ELR (cell line): Measurements from ENCODE around the gene PODNL1.
"Not testable (repeated sequence)": the region's sequence is repeated elsewhere in the genome, so short reads cannot be mapped to it uniquely, and the experiment has no call there.

ENCODE experiments used
- DNase-seq: peaks from one replicate; pipeline ENCODE4 v3.0.0-alpha.2; 2015; ENCODE audit warnings: low read depth

Gene PODNL1

GRCh38 chr19:13938301-13939064 lies at the start of gene PODNL1:
TSS of gene PODNL1 (minus strand) at chr19:13938417. CDS start at chr19:13938181, 236 bp downstream.
- DNase-seq, result peak; percentile 49

- no peak for DNase-seq
Measured at GRCh38 chr19:13987101-13987890, 49.1 kb upstream of the PODNL1 start.

- DNase-seq, result peak; percentile 93
Measured at GRCh38 chr19:13986348-13986904, 48.2 kb upstream of the PODNL1 start.

- DNase-seq, result no peak
Measured at GRCh38 chr19:13985771-13986347, 47.6 kb upstream of the PODNL1 start.

GRCh38 chr19:13984875-13985741 lies 46.9 kb upstream of the PODNL1 start:
- DNase-seq, result no peak

GRCh38 chr19:13984186-13984585 lies 46.0 kb upstream of the PODNL1 start:
- DNase-seq, result no peak

GRCh38 chr19:13983213-13983889 lies 45.1 kb upstream of the PODNL1 start:
- DNase-seq, result no peak

- no peak for DNase-seq
Measured at GRCh38 chr19:13982773-13983172, 44.6 kb upstream of the PODNL1 start.

- DNase-seq, result no peak
Measured at GRCh38 chr19:13981988-13982501, 43.8 kb upstream of the PODNL1 start.

GRCh38 chr19:13981467-13981866 lies 43.2 kb upstream of the PODNL1 start:
- no peak for DNase-seq

- no peak for DNase-seq
Measured at GRCh38 chr19:13981021-13981420, 42.8 kb upstream of the PODNL1 start.

- no peak for DNase-seq
Measured at GRCh38 chr19:13980340-13980739, 42.1 kb upstream of the PODNL1 start.

- no peak for DNase-seq
Measured at GRCh38 chr19:13979686-13980085, 41.5 kb upstream of the PODNL1 start.

GRCh38 chr19:13979244-13979615 lies 41.0 kb upstream of the PODNL1 start:
- no peak for DNase-seq

GRCh38 chr19:13978351-13979243 lies 40.4 kb upstream of the PODNL1 start:
- DNase-seq, result peak; percentile 29

- DNase-seq, result no peak
Measured at GRCh38 chr19:13977803-13978202, 39.6 kb upstream of the PODNL1 start.

GRCh38 chr19:13976446-13976845 lies 38.2 kb upstream of the PODNL1 start:
- peak; percentile 26 for DNase-seq

GRCh38 chr19:13975870-13976269 lies 37.7 kb upstream of the PODNL1 start:
- DNase-seq, result no peak

GRCh38 chr19:13974073-13974472 lies 35.9 kb upstream of the PODNL1 start:
- peak; percentile 41 for DNase-seq

GRCh38 chr19:13973479-13973878 lies 35.3 kb upstream of the PODNL1 start:
- DNase-seq, result not testable (repeated sequence)
